ENCODE results near the gene OR2V1. TPM values are rescaled to one million over a fixed set of nuclear protein-coding genes. Genes with fewer than 3 reads are reported as not detected.
"Not testable (repeated sequence)": the region's sequence is repeated elsewhere in the genome, so short reads cannot be mapped to it uniquely, and the experiment has no call there.

Gene OR2V1
- total RNA-seq, 1 donor from 2014 or later: not detected

- peak; percentile 78 for ATAC-seq
Measured at GRCh38 chr5:181159286-181160151, 28.6 kb upstream of the OR2V1 start.

DNA sequence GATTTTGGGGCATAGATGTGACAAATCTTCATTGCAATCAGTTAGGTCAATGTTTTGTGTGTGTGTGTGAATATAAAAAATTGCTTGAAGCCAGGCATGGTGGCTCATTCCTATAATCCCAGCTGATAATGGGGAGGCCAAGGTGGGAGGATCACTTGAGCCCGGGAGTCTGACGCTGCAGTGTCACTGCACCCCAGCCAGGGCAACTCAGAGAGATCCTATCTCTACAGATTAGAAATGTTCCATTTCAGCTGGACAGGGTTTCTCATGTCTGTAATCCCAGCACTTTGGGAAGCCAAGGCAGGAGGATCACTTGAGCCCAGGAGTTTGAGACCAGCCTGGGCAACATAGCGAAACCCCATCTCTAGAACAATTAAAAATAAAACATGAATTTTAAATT is 27.9 kb upstream of the OR2V1 start:
- ATAC-seq: no peak

GRCh38 chr5:181156758-181157157 is 25.8 kb upstream of the OR2V1 start:
- no peak for ATAC-seq

- ATAC-seq: no peak
Measured at GRCh38 chr5:181153814-181154213, 22.8 kb upstream of the OR2V1 start.

DNA sequence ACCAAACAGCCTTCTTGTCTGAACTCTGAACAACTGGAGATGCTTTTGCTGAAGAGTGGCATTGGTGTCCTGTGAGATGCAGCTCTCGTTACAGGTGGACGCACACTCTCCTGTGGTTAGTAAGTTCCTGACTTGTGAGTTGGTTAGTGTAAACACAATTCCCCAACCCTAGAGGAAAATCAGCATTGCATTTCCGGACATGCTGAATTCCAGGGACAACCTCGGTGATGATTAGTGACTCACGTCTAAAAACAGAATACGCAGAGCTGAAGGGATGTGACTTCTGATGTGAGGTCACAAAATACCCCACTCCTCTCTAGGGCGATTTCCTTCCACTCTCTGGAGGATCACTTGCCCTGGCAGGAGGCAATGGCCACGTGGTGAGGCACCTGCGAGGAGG is 21.4 kb upstream of the OR2V1 start:
- no peak for ATAC-seq

GRCh38 chr5:181151146-181151545 is 20.2 kb upstream of the OR2V1 start:
- no peak for ATAC-seq

DNA sequence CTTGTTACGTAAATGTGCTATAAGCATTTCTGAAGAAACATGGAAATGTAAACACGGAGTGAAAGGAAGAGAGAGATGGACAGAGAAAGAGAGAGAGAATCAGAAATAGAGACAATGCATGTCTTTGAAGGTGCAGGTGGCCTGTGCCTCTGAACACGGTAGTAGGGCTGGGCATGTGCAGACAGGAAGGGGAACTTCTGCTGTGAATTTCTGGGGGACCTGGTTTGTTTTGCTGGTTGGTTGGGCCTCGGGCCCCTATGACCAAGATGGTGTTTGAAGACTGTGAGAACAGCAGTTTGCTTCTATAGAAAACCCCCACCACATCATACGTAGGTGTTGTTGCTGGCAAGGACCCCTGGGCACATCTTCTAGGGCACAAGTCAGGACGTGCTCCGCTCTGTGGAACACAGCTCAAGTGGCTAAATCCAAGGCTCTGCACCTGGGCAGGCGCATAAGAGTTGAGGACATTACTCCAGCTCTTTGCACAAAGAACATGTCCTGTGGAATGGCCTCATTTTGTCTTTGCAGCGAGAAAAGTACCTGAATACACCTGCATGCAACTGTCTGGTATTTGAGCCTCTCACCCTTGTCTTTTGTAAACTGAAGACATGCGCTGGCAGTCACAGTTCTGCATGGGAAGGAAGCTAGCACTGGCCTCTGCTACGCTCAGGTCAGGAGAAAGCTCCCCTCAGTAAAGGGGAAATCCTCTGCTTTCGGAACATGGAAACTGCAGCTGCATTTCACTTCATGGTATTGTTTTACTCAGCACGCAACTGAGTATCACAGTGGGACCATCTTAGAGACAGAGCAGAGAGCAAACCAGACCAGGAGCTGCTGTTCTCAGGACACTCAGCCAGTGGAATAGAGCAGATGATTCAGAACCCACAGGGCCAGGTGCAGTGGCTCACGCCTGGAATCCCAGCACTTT is 19.1 kb upstream of the OR2V1 start:
- ATAC-seq: peak; percentile 58

- peak; percentile 90 for ATAC-seq
Measured at GRCh38 chr5:181149355-181149754, 18.4 kb upstream of the OR2V1 start.

DNA sequence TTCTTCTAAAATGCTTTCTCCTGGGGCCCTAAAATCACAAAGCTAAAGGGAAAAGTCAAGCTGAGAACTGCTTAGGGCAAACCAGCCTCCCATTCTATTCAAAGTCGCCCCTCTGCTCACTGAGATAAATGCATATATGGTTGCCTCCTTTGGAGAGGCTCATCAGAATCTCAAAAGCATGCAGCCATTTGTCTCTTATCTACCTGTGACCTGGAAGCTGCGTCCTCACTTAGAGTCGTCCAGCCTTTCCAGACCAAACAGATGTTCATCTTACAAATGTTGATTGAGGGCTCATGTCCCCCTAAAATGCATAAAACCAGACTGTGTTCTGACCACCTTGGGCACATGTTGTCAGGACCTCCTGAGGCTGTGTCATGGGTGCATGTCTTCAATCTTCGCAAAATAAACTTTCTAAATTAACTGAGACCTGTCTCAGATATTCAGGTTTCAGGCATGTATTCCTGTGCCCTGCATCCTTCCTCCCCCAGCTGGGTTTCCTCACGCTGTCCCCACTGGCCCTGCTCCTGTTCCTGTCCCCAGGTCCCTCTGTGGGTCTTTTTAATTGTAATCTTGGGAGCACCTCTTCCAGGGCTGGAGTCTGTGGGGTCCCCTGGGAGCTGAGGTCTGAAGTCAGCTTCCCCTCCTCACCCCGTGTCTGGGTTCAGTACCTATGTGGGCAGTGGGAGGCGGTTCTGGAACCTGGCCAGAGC is 16.1 kb upstream of the OR2V1 start, which contains the start of gene OR2V2:
Gene OR2V2, plus strand, starts transcription at position 660 of the 710 bp plus-strand sequence. CDS start 7,357 bp downstream, outside the sequence.
- ATAC-seq: not testable (repeated sequence)

- ATAC-seq: no peak
Measured at GRCh38 chr5:181145133-181145532, 14.2 kb upstream of the OR2V1 start.

DNA sequence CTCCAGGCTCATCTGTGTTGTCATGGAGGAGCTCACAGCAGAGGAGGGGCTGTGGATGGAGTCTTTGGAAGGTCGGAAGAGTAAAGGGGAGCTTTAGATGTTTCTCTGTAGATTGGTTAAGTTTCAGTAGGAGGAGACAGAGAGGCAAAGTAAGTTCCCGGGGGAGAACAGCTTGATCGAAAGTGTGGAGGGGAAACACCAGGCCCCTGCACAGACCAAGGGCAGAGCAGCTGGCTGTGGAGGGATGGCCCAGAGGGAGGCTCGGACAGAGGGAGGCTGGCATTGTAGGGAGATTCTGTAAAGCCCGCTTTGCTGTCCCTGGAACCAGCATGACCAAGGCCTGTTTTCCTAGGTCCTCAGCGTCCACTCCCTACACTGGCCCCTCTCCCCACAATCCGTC is 11.1 kb upstream of the OR2V1 start:
- ATAC-seq: no peak

DNA sequence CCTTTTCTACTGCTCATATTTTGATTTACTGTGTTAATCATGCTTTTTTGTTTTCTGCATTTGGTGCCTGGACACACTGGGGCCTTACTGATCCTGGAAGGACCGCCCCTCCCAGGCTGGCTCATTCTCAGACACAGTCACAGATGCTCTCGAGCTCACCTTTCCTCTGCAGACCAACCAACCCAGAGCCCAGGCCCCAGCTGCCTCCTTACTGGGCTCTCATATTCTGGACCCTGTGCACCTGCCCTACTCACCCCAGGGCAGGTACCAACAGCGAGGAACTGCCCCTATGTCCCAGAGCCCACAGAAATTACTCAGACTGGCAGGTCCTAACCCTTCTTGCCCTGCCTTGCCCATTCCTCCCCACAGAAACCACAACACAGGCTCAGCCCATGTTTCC is 9.8 kb upstream of the OR2V1 start:
- no peak for ATAC-seq

DNA sequence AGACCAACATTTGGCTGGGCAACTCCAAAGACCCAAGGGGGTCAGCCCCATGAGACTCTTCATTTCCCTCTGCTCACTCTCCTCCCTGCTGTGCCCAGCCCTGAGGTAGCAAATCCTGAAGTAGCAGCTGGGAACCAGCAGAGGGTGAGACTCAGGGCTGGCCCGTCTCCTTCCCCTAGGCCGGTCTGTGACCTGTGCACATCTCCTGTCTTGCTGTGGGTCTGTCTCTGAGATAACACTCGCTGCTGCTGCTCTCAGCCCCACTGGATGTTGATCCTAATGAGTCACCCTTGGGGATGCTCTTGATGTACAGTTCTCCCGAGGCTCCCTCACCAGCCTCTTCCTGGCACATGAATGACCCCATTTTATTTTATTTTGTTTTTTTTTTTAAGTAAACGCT is 7.3 kb upstream of the OR2V1 start:
- no peak for ATAC-seq

DNA sequence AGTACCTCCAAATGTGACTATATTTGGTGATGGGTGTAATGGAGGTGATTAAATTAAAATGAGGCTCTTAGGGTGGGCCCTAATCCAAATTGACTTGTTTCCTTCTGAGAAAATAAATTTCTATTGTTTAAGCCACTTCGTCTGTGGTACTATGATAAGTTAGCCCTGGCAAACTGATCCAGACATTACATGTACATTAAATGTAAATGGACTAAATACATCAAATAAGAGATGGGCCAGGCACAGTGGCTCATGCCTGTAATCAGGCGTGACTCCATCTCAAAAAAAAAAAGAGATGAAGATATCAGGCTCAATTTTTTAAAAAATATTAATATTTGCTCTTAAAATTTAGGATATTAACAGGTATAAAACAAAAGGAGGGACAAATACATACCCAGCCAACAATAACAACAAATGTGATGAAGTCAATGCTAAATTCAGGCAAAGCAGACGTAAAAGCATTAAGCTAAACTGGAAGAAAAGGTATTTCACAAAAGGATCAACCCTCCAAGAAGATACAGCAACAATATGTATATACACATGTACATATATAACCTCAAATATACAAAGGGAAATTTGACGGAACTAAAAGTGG is 5.5 kb upstream of the OR2V1 start:
- ATAC-seq: no peak

- ATAC-seq: no peak
Measured at GRCh38 chr5:181134259-181134658, 3.3 kb upstream of the OR2V1 start.

DNA sequence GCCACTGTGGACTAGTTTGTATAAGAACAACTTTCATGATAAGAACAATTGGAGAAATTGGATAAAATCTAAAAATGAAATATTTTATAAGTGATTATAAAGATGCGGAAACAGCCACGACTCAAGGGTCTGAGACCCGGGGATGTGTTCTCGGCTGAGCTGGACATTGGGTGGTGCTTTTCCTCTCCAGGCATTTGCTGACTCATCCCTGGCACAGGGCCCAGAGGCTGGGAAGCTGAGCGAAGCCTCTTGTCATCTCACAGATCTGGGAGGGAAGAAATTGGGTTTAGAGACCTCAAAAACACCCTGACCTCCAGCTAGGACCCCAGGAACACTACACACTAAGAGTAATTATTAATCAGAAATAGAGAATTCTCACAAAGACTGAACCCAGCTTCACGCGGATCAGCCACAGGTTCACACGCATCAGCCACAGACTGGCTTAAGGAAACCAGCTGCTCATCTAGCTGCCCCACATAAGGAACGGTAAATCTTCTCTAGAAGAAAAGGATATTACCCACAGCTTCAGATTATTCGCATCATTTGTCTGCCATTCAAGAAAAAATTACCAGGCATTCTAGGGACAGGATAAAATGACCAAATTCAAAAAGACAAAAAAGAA is 2.8 kb upstream of the OR2V1 start:
- ATAC-seq: no peak

GRCh38 chr5:181133083-181133482 is 2.1 kb upstream of the OR2V1 start:
- no peak for ATAC-seq

- ATAC-seq: no peak
Measured at GRCh38 chr5:181131514-181131913, 545 bp upstream of the OR2V1 start.

- not testable (repeated sequence) for ATAC-seq
Measured at GRCh38 chr5:181130081-181130480, 888 bp downstream of the OR2V1 start.

- no peak for ATAC-seq
Measured at GRCh38 chr5:181129601-181130000, 1.4 kb downstream of the OR2V1 start.

GRCh38 chr5:181127907-181128626 is 2.9 kb downstream of the OR2V1 start:
- no peak for ATAC-seq
